Measurements from ENCODE around the gene STRIP2.
"Not testable (repeated sequence)": the region's sequence is repeated elsewhere in the genome, so short reads cannot be mapped to it uniquely, and the experiment has no call there.

Gene STRIP2, protein sequence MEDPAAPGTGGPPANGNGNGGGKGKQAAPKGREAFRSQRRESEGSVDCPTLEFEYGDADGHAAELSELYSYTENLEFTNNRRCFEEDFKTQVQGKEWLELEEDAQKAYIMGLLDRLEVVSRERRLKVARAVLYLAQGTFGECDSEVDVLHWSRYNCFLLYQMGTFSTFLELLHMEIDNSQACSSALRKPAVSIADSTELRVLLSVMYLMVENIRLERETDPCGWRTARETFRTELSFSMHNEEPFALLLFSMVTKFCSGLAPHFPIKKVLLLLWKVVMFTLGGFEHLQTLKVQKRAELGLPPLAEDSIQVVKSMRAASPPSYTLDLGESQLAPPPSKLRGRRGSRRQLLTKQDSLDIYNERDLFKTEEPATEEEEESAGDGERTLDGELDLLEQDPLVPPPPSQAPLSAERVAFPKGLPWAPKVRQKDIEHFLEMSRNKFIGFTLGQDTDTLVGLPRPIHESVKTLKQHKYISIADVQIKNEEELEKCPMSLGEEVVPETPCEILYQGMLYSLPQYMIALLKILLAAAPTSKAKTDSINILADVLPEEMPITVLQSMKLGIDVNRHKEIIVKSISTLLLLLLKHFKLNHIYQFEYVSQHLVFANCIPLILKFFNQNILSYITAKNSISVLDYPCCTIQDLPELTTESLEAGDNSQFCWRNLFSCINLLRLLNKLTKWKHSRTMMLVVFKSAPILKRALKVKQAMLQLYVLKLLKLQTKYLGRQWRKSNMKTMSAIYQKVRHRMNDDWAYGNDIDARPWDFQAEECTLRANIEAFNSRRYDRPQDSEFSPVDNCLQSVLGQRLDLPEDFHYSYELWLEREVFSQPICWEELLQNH

DNA sequence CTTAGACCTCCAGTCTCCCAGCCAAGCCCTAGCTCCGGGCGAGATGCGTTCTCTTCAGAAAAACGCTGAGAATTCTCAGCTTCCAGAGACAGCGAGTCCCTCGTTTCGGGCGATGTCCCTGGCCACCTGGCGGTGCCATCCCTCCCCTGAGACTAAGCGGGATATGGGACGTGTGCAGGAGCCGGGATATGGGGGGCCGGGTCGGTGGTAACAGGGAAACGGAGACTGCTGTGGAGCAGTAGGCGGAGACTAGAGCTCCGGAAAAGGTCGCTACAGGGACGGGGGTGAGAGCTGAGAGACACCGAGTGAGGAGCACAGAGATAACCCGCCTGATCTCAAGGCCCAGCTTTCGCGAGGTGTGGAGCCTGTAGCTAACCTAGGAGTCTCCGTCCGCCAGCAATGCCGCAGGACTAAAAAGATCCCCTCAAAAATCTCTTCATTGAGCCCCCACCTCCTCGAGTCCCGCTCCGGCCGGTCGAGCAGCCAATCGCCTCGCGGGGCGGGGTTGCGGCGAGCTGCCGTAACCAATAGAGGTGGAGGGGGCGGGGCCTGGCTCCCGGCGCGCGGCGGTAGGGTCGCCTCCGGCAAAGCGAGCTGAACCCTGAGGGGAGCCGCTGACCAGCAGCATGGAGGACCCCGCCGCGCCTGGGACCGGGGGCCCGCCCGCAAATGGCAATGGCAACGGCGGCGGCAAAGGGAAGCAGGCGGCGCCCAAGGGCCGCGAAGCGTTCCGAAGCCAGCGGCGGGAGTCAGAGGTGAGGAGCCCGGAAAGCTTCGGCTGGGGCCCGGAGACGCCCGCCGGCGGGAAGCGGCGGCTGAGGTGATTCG is at the start of gene STRIP2:
STRIP2 (plus strand) TSS at position 586 of the 828 bp plus-strand sequence; CDS start at position 627, 41 bp downstream.
- DNase-seq = peak; percentile 66 to 88

DNA sequence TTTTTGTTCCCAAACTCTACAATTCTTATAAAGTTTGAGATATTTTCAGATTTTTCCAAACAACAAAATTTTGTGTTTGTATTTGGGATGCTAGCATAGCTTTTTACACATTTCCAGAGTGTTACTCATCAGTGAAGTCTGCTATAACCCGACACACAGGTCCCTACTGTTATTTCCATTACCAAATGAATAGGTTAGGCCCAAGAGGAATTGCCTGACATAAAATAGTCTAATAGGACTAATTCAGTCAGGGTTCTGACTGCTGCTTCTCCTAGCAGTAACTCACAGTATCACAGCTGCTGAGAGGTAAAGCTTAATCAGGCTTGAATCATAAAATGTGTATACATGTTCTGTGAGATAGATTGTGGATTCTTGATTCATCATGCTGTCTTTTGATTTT is 49.1 kb upstream of the STRIP2 start:
- no peak for DNase-seq

DNA sequence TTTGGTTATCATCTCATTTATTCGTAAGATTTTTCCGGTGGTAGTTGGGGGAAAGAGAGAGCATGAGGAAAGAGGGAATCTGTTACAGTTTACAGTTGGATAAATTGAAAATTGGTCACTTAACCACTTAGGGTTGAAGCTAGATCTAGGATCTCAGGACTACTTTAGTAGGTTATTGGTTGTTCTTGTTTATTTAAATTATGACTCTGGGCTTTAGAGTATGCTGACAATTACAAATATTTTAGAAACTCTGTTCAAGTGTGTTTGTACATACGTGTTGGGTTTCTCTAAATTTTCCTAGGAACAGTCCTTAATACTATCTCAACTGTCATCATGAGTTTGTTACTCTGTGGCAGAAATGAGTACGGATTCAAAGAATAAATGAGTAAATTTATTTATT is 48.6 kb upstream of the STRIP2 start:
- DNase-seq = no peak

DNA sequence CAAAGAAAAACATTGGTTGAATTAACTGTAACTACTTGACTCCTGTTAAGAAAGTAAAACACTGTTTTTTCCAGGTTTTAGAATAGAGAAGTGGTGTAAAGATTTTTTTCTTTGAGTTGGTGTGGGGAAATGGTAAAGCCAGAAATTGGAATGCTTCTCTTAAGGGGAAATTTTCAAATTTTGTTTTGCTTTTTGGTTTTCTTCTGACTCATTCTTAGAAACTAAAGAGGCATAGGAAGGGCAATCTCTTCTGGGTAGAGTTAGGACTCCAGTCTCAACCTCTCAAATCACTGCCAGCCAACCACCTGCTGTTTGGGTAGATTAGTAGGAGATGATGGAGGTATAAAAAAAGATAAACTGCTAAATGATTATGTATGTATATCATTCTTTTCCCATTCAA is 47.7 kb upstream of the STRIP2 start:
- no peak for DNase-seq

DNA sequence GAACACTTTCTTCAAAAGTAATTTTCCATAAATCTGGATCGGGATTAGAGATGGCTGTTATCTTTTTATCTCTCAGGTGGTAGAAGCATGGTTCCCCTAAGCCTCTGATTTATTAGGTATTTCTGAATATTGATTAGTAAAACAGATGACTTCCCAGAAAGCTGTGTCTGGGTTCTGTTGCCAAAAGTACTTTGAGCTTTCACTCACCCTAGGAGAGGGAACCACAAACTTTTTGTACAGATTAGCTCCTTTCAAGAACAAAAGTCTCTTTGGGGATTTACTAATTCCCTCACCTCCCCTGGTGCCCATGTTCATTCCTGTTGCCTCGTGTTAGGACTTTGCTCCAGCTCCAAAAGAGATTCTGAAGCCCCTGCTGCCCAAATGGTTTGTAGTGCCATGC is 46.7 kb upstream of the STRIP2 start:
- no peak for DNase-seq

DNA sequence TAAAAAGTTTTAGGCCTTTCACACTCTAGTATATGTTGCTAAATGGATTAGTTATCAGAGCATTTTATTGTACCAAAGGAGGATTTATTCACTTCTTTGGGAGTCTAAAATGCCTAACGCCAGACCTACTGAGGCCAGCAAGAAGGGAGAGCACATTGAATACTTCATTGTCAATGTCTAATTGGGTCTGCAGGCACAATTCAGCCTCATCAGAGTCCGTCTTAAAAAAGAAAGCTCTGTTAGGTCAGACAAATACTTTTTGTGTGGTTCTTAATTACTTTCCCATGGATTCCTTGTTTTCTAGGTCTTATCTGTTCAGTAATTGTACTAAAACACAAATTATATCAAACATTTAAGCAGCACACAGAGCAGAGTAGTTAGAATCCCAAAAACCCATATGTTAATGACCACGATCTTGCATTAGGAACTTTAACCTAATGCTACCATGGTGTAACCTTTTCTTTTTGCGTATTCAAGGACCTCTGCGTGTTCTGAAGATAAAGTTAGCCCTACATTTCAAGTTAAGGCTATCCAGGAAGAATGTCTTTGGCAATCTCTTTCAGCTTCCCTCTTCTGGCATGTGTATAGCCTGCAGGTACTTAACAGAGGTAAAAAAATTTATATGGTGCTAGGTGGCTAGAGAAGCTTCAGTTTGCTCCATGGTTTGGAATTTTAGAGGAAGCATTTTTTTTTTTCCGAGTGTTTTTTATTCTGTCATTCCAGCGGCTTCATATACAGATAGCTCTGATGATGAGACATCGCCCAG is 45.7 kb upstream of the STRIP2 start:
- DNase-seq = no peak

DNA sequence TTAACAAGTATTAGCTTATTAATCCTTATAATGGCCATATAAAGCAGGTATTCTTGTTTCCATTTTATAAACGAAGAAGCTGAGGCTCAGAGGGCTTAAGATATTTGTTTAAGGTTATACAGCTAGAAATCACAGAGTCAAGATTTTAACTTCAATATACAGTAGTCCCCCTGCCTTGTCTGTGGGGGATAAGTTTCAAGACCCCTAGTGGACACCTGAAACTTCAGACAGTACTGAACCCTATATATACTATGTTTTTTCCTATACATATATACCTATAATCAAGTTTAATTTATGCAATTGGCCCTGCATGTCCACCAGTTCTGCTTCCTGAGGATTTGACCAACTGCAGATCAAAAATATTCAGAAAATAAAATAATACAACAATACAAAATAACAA is 44.4 kb upstream of the STRIP2 start:
- no peak for DNase-seq

DNA sequence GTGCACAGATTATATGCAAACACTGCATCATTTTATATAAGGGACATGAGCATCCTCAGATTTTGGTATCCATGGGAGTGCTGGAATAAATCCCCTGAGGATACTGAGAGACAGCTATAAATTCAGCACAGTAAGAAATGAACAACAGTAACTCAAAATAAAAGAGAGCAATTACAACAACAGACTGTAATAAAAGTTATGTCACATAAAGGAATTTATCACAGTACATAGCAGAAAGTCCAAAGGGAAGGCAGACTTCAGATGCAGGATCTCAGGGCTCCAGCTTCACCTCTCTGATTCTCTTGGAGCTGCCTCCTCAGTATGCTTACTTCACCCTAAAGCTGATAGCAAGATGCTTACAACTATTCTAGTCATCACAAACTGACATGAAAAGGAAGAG is 43.9 kb upstream of the STRIP2 start:
- DNase-seq = no peak

DNA sequence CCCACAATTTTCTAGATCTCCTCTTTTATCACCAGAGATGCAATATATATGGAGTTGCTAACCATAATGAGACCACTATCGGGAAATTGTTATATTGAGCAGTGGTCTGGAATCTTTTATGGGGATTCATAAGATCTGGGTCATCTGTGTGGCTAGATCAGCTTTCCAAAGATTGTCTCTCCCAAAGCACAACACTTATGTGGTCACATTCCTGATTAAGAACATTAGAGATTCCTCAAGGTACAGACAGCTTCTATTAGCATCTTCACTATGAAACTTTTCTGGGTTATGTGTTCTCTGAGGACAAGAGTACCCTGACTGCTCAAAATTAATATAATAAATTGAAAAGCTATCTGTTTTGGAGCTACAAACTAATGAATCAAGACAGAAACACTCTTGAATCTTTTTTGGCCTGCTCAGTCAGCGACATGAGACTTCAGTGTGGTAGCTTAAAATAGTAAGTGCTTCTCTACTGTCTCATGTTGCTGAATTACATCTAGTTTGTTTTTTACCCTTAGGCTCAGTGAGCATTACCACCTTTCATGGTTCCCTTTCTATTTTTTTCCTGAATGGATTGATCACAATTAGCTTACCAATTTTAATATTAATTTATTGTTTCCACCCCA is 42.6 kb upstream of the STRIP2 start:
- no peak for DNase-seq

DNA sequence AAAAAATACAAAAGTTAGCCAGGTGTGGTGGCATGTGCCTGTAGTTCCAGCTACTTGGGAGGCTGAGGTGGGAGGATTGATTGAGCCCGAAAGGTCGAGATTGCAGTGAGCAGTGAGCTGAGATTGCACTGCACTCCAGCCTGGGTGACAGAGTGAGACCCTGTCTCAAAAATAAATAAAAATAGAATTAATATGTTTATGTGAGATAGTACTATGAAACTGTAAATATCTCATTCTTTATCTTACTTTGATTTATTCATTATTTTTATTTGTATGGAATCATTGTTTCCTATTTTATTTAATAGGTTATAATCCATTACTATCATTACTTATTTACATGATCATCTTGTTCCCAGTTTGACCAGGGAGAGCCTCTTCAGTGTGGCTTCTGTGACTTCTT is 41.0 kb upstream of the STRIP2 start:
- no peak for DNase-seq

DNA sequence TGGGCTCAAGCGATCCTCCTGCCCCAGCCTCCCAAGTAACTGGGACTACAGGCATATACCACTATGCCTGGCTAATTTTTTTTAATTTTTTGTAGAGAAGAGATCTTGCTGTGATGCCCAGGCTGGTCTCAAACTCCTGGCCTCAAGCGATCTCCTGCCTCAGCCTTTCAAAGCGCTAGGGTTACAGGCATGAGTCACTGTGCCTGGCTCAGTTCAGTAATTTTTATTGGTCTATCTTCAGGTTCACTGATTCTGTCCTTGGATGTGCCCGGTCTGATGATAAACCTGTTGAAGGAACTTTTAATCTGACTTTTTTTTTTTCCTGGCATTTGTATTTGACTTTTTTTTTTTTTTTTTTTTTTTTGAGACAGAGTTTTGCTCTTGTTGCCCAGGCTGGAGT is 40.1 kb upstream of the STRIP2 start:
- no peak for DNase-seq

DNA sequence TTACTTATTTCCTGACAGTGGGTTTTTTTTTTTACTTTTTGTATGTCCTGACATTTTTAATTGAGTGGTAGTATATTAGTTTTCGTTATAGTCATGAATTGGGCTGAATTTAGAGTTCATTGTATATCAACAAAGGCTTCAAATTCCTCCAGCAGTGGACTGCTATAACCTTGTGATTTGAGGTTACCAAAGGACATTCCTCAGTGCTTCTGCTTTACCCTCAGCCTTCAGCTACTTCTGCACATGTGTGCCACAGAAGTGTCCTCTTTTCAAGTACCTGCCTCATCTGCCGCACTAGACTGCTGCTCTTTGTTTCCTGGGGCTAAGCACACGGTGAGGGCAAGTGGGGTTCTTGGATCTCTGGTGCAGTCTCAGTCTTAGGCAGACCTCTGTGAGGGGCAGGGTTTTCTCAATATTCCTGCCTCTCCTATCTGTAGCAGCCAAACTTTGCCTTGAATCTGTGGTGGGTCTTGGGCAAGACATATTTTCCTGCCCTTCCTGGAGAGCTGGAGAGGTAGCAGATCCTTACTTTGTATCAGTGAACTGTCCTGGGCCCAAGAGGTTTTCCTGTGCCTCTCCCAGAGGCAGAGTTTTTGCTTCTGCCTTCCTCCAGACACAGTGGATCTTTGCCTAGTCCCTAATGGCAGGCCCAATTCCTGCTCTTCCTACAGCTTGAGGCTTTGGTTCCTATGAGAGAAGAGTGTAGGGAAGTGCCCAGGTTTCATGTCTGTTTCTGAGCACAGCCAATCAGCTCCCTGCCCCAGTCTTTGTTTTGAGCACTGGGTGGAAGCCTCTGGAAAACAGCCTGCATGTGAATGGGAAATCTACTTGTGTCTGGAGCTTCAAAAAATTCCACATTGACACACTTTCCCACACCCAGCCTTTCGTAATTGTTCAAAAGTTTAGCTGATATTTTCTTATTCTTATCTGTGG is 39.0 kb upstream of the STRIP2 start:
- no peak for DNase-seq

DNA sequence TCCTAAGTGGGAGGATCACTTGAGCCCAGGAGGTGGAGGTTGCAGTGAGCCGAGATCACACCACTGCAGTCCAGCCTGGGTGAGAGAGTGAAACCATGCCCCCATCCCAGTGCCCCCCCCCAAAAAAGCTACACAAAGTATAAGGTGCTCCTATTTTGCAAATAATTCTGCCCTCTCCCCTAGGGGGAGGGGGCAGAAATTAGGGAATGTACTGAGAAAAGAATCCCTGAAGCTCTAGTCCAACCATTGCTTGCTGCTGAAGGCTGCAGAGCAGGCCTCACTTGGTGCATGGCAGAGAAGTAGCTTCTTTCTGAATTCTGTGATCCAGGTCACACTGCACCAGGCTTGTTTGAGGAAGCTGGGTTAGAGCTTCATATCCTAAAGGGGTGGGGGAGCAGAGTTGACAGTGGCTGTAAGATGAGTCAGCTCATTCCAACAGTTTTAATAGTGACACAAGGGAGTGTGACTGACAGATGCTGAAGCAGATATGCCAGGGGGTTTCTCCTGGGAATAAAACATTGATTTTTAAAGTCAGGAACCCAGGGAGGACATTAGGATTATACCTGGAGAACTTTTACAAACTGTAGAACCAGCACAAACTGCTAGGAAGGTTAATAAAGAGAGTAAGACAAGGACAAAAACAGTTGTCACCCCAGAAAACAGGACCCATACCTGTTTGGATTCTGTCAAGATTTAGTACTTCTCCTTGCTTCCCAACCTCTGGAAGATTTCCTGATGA is 32.8 kb upstream of the STRIP2 start:
- peak; percentile 92 to 93 for DNase-seq

DNA sequence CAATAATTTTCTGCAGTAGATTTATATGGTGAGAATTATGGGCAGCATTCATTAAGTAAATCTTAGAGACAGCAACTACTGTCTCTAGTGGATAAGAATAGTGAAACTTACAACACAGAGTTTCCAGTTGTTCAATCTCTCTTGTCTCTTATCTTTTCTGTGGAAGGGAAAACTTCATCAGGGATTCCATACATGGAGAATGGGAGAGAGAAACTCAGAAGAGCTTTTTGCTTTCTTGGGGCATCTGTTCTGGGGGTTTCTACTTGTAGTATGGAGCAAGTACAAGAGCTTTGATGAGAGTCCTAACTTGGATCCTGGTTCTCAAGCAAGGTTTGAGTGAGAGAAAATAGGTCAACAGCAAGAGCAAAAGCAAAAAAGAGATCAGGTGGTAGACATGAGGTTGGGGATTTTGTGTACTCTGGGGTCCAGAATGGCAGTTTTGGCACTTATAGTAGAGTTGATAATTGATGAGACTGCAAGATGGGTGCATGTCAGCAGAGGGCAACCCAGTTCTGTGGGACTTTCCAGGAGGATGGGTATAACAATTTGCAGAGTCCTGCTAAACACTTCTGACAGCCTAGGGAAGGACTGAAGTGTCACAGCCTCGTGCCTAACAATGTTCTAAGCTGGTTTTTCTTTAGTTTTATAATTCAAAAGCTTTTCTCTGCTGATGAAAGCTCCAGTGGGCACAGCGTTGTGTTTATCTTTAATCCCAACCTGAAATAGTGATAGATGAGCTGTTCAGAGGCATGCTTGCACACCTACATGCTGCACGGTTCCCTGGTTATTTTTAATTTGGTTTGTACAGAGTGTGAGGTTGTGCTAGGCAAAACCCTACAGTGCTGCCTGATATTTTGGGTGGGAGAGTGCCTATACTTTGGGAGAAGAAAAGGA is 32.0 kb upstream of the STRIP2 start:
- no peak for DNase-seq

DNA sequence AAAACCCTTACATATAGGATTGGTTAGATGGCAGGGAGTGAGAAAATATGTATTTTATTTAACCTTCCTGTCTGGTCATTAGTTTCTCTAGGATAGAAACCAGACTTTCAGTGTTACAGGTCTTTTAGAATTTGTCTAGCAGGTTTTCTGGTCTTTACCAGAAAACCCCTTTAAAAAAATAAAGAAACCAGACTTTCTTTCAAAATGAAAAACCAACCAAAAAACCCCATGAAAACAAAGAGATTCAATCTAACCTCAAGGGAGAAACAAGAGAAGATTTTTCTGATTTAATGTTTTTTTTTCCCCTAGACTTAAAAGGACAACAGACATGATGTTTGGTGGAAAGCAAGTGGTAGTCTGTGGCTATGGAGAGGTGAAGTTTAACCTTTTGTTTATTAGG is 28.7 kb upstream of the STRIP2 start:
- DNase-seq = no peak

DNA sequence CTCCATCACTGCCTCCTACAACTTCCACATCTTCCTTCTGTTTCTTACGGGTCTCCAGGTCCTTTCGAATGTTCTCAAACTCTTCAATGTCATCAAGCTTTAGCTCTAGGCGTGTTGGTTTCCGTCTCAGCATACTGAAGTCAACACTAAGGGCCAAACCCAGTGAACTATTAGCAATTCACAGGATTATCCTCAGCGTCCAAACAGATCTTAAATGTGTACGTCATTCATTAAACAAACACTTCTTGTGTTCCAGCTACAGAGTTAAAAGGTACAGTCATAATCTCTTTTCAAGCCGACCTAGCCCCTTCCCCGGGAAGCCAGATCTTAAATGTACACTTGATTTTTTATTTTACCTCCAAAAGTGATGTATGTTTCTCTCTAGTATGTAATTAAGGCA is 24.0 kb upstream of the STRIP2 start:
- DNase-seq = not testable (repeated sequence)

DNA sequence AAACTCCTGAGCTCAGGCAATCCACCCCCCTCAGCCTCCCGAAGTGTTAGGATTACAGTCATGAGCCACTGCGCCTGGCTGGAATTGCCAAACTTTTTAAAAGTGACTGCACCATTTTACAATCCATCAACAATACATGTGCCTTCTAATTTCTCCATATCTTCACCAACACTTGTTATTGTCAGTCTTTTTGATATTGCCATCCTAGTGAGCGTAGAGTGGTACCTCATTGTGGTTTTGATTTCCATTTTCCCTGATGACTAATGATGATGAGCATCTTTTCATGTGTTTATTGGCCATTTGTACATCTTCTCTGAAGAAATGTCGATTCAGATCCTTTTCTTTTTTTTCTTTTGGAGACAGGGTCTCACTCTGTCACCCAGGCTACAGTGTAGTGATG is 21.7 kb upstream of the STRIP2 start:
- DNase-seq = no peak

DNA sequence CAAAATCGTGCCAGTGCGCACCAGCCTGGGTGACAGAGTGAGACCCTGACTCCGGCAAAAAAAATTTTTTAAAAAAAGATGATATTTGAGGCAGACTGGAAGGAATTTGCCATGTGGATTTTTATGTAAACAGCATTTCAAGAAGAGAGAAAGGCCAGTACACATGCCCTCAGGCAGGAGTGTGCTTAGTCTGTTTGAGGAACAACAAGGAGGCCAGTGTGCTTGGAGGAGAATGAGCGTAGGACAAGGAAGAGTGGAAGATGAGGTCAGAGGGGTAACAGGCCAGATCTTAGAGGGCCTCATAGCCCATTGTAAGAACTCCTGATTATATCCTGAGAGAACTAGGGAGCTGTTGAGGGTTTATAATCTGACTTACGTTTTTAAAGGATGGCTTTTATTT is 17.2 kb upstream of the STRIP2 start:
- no peak for DNase-seq

DNA sequence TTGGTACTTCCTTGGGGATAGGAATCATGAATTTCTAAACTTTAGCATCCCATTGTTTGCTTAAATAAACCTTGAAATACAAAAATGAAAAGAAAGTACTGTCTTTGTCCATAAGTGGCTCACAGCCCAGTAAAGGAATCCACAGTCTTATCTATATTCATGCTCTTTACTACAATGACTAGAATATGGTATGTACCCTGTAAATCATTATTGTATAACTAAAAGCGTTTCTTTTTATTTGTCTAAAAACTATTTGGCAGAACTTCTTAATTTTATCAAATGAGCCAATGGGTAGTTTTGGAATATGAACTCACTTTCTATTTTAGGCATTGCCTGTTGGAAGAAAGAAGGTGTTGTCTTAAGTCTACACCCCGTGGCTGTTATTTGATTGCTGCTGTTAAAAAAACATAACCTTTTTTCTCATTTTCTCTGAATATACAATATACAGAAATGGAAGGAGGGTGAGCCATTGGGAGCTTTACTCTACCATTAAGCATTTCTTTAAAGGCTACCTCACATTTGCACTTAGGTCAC is 12.4 kb upstream of the STRIP2 start:
- no peak for DNase-seq

Measured in Kasumi-1 (cell line).